Epithelial cell of proximal tubule (primary cell): Measurements from ENCODE around the gene HIGD1A. TPM values are rescaled to one million over a fixed set of nuclear protein-coding genes. Genes with fewer than 3 reads are reported as not detected.

Experiments
- DNase-seq: peaks from one replicate; pipeline ENCODE4 v3.0.0-alpha.2; 2011; ENCODE audit warnings: low read depth
- H3K4me3 ChIP-seq: 2 replicates; pipeline ENCODE4 v1.5.1; 2011; ENCODE audit warnings: low read depth, mild to moderate bottlenecking, low read length
- CTCF ChIP-seq: conservative IDR thresholded peaks from 2 replicates; pipeline ENCODE4 v1.5.1; 2012; ENCODE audit warnings: low read depth, mild to moderate bottlenecking, low read length
- total RNA-seq: library from RNA; depleted of rRNA; stranded (reverse); fragments of >200 nt; gene quantifications from 2 replicates; pipeline ENCODE4 v1.2.3, GENCODE V29; 2015

The HIGD1A gene
- total RNA-seq, 1 donor from 2014 or later: 247 TPM

GRCh38 chr3:42786631-42787030 lies 17.7 kb downstream of the HIGD1A start:
- no peak overlapping the region for H3K4me3 ChIP-seq
- TF ChIP-seq CTCF: no peak
- DNase-seq: no peak

GRCh38 chr3:42786212-42786611 lies 18.1 kb downstream of the HIGD1A start:
- DNase-seq: no peak
- no peak for TF ChIP-seq CTCF
- H3K4me3 ChIP-seq: no peak overlapping the region

GRCh38 chr3:42780892-42781700 lies 23.2 kb downstream of the HIGD1A start:
- H3K4me3 ChIP-seq: no peak overlapping the region
- no peak for DNase-seq
- peak; percentile 71 for TF ChIP-seq CTCF

- TF ChIP-seq CTCF: no peak
- no peak overlapping the region for H3K4me3 ChIP-seq
- no peak for DNase-seq
Observed at GRCh38 chr3:42780398-42780797, 23.9 kb downstream of the HIGD1A start.

GRCh38 chr3:42778644-42779043 lies 25.6 kb downstream of the HIGD1A start:
- no peak for DNase-seq
- TF ChIP-seq CTCF: no peak
- no peak overlapping the region for H3K4me3 ChIP-seq

GRCh38 chr3:42773409-42773751 lies 30.9 kb downstream of the HIGD1A start:
- DNase-seq: no peak
- peak overlapping the region; percentile 67 for H3K4me3 ChIP-seq

More at GRCh38 chr3:42773409-42773751, 30.9 kb downstream of the HIGD1A start:
- no peak for TF ChIP-seq CTCF
